Erythroblast (primary cell): ENCODE measurements around the gene EDAR.

Source experiments
- DNase-seq, 2 experiments: peaks; one replicate each; lab custom pipeline; 2025; lab: John Stamatoyannopoulos, UW
- GATA1 ChIP-seq: IDR thresholded peaks from 2 replicates; pipeline ENCODE4 v1.6.1; 2011; ENCODE audit warnings: low read depth, mild to moderate bottlenecking, control low read depth, low read length, moderate library complexity
- POLR2A ChIP-seq: IDR thresholded peaks from 2 replicates; pipeline ENCODE4 v1.6.1; 2011; ENCODE audit warnings: mild to moderate bottlenecking, low read length

Gene EDAR

DNA sequence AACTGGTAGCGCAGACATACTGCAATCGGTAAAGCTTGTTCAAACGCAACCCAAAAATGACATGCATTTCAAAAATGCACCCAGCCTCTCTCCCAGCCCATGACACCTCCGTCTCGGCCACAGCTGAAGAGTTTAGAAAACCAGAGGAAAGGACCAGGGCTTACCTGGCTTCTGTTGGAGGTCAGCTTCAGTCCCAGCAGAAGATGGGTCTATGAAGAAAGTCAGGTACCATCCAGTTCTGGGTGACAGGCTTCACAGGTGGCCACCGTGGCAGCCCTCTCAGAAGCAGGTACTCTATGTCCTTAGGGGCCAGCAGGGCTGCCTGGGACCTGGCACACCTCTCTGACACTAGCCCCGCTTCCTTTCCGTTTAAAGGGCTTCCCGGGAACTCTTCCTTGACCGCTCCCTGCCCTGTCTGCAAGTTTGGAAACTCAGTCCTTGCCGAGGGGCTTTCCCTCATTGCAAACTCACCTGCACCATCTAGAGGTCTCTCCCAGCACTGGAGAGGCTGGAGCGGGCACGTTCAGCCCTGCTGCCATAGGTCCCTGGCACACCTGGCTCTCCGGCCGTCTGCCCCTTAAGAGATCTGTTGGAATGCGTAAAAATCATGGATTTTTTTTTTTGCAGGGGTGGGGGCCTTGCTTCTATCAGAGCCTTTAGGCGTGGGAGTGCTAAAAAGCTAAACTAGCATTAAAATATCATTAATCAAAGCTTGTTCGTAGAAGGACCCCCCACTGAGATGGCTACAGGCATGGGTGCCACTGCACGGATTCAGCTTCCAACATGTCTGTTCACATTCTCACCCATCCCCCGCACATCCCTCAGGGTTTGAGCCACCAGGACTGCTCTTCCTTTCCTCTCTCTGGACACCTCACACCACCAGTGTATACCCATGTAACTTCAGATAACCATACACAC is at the start of gene EDAR:
EDAR (minus strand) TSS at position 425 of the 918 bp plus-strand sequence. CDS start 58,206 bp downstream, outside the sequence.
- no peak for TF ChIP-seq GATA1
- no peak for TF ChIP-seq POLR2A

DNA sequence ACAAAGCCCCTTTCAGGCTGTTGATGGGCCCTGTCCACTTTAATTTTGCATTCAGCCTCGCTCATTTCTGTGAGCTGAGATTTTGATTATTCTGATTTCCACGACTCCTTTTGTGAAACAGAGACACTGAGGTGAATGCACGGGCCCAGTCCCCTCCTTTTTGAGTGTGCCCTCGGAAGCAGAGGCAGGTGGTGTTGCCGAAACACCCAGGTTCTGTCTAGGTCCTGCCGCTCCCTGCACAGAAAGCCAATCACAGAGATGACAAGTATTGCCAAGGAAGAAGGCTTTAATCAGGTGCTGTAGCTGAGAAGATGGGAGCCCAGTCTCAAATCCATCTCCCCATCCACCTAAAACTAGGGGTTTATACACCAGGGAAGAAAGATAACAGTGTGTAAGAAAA is 44.2 kb upstream of the EDAR start:
- no peak for DNase-seq
- TF ChIP-seq GATA1, result no peak

More for the DNA sequence above, at the start of gene EDAR:
- no peak for DNase-seq

DNA sequence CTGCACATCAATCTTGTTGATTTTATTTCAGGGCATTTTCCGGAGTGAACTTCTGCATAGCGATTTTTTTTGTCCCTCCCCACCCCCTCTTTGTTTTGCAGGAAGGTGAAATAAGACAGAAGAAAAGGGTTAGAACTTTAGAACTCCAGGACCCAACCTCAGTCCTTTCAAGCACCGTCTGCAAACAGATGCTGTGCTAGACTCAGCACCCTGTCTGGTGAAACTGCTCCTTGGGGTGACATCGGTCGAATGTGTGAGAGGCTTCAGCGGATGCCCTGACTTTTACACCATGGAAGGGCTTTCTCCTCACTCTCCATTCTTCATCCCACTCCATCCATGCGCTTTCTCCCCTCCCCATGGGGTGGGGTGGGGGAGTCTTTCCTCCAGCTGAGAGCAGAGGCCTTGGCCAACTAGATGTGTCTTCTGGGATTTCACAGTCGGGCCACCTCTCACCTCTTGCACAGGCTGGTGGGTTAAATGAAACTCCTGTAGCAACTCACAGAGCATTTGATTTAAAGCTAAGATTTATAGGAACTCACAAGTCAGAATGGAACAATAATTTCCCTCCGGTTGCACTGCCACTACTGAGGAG is 43.3 kb upstream of the EDAR start:
- DNase-seq, result no peak
- no peak for TF ChIP-seq GATA1
- no peak for TF ChIP-seq POLR2A

DNA sequence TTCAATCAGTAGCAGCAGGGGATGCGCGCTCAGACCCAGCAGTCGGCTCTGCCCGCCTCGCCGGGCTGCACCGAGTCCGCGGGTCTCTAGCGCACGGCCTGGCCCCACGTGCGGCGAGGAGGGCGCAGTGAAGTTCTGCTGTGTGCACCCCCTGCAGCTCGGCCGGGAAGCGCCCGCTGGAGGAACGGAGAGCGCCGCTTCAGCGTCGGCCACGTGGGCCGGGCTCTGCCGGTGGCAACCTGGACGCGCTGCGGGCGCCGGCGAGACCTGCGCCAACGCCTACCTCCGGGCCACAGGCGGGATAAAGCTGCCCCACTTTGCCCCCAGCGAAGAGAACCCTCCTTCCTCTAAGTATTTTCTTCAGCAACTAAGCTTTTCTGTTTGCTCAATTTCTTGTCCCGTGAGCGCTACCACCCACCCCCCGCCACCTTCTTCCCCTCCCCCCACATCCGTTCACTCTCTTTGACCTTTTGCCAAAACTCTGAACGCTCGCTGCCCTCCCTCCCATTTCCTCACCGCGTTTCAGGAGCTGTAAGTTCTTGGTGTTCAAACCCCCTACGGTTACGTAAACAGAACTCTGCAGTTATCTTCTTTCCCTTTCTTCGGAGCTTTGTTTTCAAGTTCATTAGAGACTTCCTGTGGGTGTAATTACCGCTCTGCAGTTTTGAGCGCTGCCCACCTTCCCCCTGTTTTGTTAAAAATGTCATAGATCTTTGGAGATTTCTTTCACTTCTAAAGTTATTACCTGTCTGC is 42.6 kb upstream of the EDAR start:
- TF ChIP-seq POLR2A (no peak), GATA1 (no peak)
- DNase-seq, result peak in 1 of 2 experiments; percentile 11

DNA sequence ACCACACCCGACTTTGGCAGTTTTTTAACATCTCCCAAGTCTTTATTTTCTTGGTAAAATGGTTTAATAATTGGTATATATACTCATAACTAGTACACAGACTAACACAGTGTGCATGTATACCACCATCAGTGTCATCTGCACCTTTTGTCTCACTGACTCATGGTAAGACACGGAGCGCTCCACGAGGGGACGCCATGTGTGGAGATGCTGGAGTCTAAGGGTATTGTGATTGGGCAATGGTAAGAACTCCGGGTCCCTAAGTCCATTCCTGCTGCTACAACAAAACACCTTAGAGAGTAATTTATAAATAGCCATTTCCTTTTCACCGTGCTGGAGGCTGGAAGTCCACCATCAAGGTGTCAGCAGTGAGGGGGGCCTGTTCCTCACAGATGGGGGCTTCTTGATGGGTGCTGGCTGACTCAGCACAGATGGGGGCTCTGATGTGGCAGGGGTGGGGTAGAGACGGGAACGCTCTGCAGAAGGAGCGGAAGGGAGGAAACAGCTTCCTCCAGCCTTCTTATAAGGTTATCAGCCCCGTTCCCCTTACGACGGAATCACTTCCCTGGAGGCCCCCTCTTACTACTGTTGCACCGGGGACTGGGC is 42.0 kb upstream of the EDAR start:
- no peak for DNase-seq
- no peak for TF ChIP-seq POLR2A
- TF ChIP-seq GATA1, result no peak

DNA sequence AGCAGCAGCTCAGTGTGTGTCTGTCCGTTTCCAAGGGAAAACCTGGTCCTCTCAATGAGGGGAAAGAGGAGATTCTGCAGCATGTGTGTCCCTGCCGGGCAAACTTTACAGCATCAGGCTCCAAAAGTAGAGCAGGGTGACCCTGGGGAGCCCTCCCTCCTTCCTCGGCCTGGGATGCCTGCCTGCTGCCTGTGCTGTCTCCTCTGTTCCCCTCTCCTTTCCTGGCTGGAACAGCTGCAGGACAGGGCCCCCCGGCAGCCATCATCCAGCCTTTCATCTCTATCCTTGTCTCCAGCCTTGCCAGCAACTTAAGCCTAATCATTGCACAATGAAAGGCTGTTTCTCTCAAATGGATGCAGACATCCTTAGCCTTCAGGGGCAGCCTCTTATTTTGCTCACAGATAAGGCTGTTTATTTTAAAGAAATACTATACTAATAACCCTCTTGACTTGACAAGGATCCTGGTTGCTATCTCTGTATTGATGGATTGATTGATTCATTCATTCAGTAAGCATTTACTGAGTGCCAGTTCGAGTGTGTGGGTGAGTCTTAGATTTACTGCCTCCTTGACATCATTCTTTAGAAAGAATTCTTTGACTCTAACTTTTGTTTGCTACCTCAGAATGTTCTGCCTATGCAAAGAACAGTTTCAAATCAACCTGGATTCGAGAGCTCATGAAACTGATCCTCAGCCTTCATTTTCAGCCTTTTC is 40.6 kb upstream of the EDAR start:
- TF ChIP-seq POLR2A (no peak), GATA1 (no peak)
- DNase-seq, result no peak

DNA sequence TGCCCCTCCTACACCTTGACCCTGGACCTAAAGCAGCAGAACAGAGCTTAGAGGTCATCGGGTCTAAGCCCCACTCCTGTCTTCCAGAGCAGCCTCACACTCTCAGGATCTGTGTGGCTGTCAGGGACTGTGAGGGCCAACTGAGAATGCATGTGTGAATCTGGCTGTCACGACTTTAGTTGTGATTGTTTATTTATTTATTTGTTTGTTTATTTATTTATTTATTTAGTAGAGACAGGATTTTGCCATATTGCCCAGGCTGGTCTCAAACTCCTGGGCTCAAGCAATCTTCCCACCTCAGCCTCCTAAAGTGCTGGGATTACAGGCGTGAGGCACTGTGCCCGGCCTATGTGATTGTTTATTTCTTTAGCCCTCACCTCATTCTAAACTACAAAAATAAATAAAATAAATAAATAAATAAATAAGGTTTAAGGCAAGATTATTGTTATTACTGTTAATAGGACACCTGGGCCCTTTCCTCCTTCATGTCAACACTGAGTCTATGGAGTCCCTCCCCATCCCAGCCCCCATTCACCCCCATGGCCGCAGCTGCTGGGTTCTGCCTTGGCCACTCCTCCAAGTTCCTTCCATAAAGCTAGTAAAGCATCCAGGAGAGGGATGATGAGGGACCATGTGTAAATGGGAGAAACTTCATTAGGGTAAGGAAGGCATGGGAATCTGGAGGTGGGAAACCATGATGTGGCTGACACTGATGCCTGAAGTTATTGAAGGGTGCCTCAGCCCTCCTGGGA is 39.9 kb upstream of the EDAR start:
- TF ChIP-seq POLR2A (no peak), GATA1 (no peak)
- DNase-seq, result no peak

DNA sequence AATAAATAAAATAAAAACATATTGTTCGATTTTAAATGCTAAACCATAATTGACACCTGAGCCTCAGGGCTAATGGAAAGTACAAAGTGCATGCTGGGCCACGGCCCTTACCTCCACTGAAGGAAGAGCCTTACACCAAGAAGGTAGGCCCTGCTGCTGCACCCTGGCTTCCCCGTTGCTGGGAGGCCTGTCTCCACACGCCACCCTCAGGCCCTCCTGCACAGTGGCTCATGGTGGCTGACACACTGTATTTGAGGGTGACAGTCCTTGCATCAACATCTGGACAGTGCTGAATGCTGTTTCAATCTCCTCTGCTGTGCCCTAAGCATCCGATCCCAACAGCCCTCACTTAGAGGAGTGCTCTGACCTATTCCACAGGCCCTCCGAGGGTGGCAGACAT is 39.3 kb upstream of the EDAR start:
- DNase-seq, result no peak
- TF ChIP-seq GATA1, result no peak

DNA sequence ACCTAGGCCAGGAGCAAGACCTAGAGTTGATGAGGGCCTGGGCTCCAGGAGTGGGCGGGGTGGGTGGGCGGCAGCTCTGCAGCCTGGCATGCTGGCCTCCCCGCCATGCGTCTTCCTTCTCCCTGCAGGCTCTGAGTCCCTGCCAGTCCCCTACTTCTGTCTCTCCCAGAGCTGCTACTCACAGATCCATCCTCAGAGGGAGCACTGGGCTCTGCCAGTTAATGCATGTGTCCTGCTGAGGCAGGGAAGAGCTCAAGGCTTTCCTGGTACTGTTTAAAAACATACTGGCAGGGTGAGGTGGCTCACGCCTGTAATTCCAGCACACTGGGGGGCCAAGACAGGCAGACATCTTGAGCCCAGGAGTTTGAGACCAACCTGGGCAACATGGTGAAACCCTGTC is 38.7 kb upstream of the EDAR start:
- DNase-seq, result no peak
- TF ChIP-seq GATA1, result no peak
- no peak for TF ChIP-seq POLR2A

DNA sequence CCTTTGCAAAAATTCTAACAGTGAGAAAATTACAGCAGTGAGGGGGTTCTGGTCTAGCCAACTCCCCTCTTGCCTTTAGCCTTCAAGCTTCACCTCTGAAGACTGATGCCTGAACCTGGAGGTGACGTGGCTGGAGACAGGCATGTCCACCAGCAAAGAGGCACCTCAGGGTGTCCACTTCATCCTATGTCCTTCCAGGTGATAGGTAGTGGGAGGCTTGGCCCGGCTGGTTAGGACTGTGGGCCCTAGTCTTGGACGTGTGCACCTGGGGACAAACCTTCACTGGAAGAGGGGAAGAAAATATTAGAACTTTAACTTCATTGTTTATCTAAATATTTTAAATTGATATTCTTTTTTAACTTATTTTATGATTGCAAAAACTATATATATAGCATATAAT is 35.5 kb upstream of the EDAR start:
- no peak for TF ChIP-seq GATA1
- no peak for TF ChIP-seq POLR2A
- DNase-seq, result no peak

DNA sequence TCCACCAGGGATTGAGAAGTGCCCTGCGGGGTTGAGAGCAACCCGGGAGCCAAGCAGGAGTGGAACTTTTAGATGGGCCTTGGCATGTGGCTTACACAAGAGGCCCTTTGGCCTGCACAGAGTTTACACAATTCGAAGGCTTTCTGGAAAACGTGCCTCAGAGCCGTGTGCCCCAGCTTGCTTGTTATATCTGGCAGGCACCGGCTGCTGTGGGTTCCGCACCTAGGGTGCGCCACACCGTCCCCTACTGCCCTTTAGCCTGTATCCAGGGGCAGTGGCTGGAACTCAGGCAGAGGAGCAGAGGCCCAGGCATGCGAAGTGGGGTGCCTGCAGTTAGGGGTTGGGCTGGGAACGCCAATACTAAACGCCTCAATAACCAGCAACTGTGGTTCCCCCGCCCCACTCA is 32.9 kb upstream of the EDAR start:
- TF ChIP-seq POLR2A (no peak), GATA1 (no peak)
- DNase-seq, result no peak

DNA sequence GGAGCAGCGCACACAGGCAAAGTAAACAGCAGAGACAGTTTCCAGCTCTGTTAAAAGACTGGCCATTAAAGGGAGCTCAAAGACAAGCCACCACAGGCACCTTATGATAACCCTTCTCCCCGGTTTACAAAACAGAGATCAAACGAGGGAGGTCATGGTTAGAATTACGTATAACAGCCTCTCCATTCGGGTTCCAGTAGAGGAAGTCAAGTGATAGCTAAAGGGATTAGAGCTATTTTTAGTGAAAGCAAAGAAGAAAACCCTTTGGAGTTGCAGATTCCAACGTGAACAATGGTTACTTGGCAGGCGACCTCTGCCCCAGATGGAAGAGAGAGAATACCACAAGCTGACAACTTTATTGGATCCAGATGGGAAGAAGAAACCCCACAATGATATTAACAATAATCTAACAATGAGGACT is 31.2 kb upstream of the EDAR start:
- TF ChIP-seq POLR2A (no peak), GATA1 (no peak)
- DNase-seq, result no peak
